Muscle of back (tissue), 11 donors: ENCODE data around the gene CWC27. TPM values are rescaled to one million over a fixed set of nuclear protein-coding genes. Genes with fewer than 3 reads are reported as not detected.
"Not testable (repeated sequence)": the region's sequence is repeated elsewhere in the genome, so short reads cannot be mapped to it uniquely, and the experiment has no call there.

Source experiments
- DNase-seq, 3 donors: peaks; one replicate each; pipeline versions ENCODE4 v3.0.0 to v3.0.0-alpha.2; 2013
- polyA plus RNA-seq, 10 donors: library from polyadenylated mRNA; unstranded; fragments of 120-200 nt; gene quantifications; one replicate each; pipeline ENCODE4 v1.2.1, GENCODE V29; 2013; ENCODE audit not compliant: insufficient read length in 10 of 10

CWC27 gene
- polyA plus RNA-seq, 10 donors, result 20.8 to 27.6 (median 24.6) TPM

GRCh38 chr5:64836786-64837185, 68.1 kb downstream of the CWC27 start:
- DNase-seq, result no peak

- DNase-seq, result no peak
Measured at GRCh38 chr5:64838376-64838775, 69.6 kb downstream of the CWC27 start.

GRCh38 chr5:64838803-64839202, 70.1 kb downstream of the CWC27 start:
- no peak for DNase-seq

DNA sequence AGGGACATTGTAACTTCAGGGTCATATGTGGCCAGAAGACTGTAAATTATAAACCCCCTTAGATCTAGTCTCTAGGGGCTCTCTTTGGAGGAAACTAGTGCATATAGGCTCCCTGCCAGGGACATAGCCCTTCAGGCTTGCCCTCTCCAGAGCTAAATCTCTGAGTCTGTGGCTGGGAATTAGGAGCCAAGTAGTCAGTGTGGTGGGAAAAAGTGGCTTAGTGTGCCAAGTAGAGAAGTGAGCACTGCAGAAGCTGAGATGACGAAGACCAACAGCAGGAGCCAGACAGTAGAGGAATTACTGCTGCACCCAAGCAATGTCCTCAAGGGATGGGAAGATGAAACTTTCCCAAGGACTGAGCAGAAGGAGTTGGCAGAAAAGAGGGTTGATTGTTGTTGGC, 71.2 kb downstream of the CWC27 start:
- no peak for DNase-seq

GRCh38 chr5:64840958-64841357, 72.2 kb downstream of the CWC27 start:
- DNase-seq, result no peak

- DNase-seq, result no peak
Measured at GRCh38 chr5:64853777-64854176, 85.0 kb downstream of the CWC27 start.

- no peak for DNase-seq
Measured at GRCh38 chr5:64854855-64855254, 86.1 kb downstream of the CWC27 start.

GRCh38 chr5:64859881-64860280, 91.2 kb downstream of the CWC27 start:
- no peak for DNase-seq

- no peak for DNase-seq
Measured at GRCh38 chr5:64861281-64861680, 92.6 kb downstream of the CWC27 start.

- no peak for DNase-seq
Measured at GRCh38 chr5:64864171-64864570, 95.4 kb downstream of the CWC27 start.

GRCh38 chr5:64865662-64866061, 96.9 kb downstream of the CWC27 start:
- DNase-seq, result no peak

- DNase-seq, result peak in 1 of 3 donors; percentile 4
Measured at GRCh38 chr5:64869419-64869818, 100.7 kb downstream of the CWC27 start.

DNA sequence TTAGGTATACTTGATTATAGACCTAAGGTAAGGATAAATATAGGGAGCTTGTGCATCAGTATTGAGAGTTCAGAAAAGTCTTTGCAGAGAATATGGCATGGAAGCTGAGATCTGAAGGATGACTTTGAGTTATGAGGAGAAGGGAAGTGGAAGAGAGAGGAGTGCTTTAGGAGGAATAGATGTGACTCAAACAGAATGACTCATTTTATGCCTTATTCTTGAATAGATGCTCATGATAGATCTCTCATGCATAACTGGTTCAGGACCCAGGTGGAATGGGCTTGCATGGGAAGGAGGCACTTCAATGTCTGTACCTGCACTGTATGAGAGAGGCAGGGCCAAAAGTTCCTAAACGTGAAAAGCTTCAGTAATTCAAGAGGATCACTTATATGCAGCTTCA, 103.3 kb downstream of the CWC27 start:
- no peak for DNase-seq

DNA sequence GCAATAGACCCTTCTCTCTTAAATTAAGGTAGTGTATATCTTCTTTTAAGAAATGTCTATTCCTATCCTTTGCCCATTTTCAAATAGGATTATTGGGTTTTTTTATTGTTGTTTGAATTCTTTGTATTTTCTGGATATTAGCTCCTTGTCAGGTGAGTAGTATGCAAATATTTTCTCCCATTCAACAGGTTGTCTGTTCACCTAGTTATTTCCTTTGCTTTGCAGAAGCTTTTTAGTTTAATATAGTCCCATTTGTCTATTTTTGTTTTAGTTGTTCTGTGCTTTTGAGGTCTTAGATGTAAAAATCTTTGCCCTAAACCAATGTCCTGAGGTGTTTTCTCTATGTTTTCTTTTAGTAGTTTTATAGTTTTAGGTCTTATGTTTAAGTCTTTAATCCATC, 104.7 kb downstream of the CWC27 start:
- no peak for DNase-seq

- DNase-seq, result no peak
Measured at GRCh38 chr5:64874753-64875152, 106.0 kb downstream of the CWC27 start.

DNA sequence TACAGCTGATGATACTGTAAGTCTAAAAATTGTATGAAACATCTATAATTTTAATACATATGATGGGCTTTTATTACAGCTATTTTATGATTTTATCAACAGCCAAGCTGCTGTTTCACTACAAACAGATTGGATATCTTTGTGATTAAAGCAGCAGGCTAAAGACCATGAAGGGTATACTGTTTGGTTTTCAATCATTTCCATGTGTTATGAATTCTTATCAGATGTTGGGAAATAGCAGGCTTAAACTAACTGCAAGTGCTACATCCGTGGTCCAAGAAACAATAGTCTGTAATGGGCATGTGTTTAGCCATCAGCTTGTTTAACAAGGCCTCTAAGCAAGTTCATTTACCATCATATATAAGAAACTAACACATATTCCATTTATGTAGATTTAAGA, 107.5 kb downstream of the CWC27 start:
- no peak for DNase-seq

DNA sequence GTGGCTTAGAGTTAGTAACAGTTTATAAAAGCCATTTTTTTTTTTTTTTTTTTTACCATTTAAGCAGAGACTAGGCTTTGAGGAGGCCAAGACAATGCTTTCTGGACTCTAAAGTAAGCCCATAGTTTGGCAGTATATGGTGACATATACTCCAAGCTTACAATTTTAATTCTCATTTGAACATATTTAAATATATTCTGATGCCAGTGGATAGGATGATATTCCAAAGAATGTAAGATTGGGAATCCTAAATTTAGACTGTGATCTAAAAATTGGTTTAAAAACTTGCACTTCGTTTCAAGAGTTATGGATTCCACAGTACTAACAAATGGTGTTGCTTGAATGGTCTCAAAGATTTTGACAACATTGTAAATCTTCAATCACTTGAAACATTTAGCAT, 112.1 kb downstream of the CWC27 start:
- DNase-seq, result no peak

DNA sequence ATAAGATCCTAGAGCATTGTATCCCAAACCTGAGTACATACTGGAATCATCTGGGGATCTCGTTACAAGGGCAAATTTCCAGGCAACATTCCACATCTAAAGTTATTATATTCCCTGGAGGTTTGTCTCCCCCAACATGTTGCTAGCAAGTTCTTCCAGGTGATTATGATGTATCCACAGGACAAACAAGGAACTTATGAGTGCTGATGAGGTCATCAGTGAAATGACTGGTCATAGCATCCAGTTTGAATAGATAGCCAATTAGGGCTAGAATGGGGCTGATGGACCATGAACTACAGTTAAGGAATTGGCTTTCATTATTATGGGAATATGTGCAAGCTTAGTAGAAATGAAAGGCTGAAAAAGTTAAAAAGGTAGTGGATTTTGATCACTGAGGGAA, 115.2 kb downstream of the CWC27 start:
- DNase-seq, result no peak

- no peak for DNase-seq
Measured at GRCh38 chr5:64884541-64884940, 115.8 kb downstream of the CWC27 start.

- DNase-seq, result no peak
Measured at GRCh38 chr5:64887910-64888309, 119.2 kb downstream of the CWC27 start.

DNA sequence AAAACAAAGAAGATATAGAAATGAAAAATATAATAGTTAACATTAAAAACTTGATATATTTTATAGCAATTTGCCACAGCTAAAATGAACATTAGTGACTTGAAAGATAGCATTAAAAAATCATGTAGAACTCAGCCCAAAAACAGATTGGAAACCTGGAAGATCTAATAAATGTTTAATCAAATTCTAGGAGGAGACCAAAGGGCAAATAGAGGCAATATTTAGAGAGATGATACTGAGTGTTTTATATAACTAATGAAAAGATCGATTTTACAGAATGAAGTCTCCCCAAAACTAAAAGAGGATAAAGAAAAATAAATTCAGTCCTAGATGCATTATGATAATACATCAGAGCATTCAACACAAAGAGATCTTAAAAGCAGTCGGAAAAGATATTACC, 127.0 kb downstream of the CWC27 start:
- DNase-seq, result no peak

DNA sequence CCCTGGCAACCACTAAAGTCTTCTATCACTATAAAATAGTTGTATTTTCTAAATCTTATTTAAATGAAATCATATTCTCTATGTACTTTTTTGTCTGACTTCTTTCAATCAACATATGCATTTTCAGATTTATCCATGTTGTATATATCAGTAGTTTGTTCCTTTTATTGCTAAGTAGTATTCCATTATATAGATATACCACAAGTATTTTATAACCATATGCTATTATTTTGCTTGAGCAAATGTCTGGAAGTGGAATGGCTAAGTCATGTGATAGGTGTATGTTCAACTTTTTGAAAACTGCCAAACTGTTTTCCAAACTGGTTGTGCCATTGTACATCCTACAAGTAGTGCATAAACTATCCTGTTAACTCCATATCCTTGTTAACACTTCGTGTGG, 131.1 kb downstream of the CWC27 start:
- DNase-seq, result no peak

DNA sequence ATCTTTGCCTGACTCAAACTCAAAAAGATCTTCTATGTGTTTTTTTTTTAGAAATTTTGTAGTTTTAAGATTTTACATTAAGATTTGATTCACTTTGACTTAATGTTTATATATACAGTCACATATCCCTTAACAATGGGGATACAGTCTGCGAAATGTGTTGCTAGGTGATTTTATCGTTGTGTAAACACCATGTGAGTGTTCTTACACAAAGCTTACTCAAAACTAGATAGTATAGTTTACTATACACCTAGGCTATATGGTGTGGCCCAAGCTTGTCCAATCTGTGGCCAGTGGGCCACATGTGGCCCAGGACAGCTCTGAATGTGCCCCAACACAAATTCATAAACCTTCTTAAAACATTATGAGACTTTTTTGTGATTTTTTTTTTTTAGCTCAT, 131.9 kb downstream of the CWC27 start:
- DNase-seq, result no peak

DNA sequence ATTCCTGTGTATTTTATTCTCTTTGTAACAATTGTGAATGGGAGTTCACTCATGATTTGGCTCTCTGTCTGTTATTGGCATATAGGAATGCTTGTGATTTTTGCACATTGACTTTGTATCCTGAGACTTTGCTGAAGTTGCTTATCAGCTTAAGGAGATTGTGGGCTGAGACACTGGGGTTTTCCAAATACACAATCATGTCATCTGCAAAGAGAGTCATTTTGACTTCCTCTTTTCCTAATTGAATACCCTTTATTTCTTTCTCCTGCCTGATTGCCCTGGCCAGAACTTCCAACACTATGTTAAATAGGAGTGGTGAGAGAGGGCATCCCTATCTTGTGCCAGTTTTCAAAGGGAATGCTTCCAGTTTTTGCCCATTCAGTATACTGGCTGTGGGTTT, 138.7 kb downstream of the CWC27 start:
- DNase-seq, result not testable (repeated sequence)

DNA sequence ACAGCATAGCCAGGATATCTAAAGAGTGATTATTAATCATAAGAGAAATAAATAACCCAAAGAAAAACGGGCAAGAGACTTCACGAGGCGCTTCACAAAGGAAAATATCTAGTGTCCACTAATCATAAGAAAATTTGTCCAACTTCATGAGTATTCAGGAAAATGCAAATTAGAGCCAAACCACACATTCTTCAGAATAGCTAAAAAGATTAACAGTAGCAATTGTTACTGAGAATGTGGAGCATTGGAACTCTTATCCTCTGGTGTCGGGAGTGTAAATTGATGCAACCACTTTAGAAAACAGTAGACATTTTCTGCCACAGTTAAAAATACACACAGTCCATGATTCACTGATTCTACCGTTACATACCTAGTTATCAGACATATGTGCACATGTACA, 145.7 kb downstream of the CWC27 start:
- DNase-seq, result peak in 1 of 3 donors; percentile 7
